Cerebellar cortex (tissue), 1 donor: ENCODE results near the gene LYZ.

Experiments used
- DNase-seq: peaks from one replicate; pipeline ENCODE4 v3.0.0-alpha.2; 2015; ENCODE audit warnings: low spot score

LYZ gene

DNA sequence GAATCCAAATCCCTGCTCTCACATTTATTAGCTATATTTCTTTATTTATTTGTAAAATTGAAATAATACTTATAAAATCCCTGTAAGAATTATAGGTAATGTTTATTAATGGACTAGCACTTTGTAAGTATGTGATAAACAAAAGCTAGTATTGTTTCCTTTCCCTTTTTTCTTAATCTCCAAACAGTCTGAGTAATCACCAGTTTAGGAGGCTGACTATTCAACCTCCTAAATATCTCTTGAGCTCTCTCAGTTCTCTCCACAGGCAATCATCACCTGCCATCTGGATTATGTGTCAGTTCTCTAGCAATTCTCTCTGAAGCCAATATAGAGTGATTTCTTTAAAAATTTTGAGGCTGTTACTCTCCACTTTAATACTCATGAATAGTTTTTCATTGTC lies 9.2 kb upstream of the LYZ start:
- no peak for DNase-seq

DNA sequence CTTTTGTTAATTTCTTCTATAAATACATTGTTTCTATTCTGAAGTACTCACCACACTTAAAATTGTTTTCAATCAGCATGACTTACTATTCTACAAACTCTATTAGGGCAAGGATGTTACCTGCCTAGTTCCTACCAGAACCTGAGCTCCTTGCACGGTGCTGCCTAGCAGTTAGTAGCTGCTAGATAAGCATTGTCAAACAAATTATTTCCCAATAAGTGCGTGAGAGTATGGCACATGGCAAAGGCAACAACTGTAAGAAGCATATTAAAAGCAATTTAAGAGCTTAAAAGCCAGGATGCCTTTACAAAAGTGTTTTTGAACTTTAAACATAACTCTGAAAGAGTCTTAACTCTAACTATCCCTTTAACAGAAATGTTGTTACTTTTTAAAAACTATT lies 8.2 kb upstream of the LYZ start:
- DNase-seq: no peak

DNA sequence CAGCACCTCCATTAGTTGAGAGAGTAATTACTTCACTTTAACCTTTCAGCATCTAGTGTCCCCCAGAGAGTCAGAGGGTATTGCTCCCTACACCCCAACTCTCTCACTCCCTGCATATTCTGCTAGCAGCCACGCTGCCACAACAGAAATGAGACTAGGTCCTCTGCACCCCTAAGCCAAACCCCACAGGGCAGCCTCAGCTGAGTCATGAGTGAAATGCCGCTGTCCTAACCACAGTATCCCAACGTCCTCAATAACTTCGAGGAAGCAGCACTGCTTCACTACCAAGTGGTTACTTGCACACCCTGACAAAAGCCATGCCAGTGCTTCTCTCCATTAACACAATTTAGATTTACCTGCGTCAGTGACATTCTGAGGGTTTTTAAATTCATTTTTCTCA lies 6.9 kb upstream of the LYZ start:
- no peak for DNase-seq

DNA sequence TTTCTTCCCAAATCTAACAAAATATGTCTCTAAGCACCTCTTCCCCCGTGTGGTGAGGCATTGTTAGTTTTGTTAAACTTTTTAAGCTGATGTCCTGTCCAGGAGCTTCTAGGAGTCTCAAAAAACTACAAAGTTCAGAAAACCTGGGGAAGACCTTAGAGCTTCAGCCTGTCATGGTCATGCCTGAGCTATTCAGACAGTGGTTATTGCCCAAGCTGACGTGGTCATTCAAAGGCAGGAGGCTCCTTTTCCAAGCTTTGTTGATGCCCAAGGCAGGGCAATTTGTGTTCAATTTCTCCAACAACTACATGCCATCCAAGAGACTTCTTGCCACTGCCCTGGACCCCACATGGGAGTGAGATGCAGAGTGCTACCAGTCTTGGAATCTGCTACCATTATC lies 5.8 kb upstream of the LYZ start:
- no peak for DNase-seq

DNA sequence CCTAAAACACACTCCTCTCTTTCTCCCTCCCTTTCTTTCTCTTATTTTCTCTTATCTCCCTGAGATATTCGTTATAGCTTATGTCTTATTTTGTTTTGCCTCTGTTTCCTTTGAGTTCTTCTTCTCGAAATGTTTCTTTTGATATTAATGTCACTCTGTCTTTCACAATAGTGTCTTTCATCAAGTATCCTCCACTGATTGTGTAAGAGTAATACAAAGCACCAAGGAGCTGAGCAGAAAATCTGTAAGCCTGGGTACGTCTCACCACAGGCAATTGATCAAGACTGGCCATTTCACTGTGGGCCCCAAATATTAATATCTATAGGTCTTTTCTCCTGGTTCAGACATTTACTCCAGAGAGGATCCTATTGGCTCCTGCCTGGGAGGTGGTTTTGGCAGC lies 4.8 kb upstream of the LYZ start:
- DNase-seq: no peak

DNA sequence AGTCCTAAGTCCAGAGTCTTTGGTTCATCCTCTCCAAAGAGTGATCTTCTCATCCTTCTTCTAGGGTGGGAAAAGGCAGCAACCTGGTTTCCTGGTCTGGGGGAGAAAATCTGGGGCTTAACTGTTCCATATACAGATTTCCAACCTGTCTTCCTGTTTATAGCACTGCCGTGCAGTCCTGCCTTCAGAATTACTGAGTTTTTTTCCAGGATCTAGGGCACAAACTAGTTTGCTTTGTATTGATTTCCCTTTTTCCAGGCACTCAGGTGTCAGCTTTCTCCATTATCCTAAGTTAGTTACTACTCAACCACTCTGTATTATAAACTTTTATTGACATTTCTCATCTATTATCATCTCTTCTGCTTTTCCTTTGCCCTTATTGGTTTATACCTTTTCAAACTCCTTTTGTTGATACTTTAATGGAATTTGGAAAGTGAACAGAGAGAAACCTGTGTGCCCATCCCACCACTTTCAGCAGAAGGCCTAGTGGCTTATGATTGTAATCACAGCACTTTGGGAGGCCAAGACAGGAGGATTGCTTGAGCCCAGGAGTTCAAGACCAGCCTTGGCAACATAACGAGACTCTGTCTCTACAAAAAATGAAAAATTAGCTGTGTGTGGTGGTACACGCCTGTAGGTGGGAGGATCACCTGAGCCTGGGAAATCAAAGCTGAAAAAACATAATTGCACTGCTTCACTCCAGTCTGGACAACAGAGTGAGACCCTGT lies 4.1 kb upstream of the LYZ start:
- DNase-seq: no peak

DNA sequence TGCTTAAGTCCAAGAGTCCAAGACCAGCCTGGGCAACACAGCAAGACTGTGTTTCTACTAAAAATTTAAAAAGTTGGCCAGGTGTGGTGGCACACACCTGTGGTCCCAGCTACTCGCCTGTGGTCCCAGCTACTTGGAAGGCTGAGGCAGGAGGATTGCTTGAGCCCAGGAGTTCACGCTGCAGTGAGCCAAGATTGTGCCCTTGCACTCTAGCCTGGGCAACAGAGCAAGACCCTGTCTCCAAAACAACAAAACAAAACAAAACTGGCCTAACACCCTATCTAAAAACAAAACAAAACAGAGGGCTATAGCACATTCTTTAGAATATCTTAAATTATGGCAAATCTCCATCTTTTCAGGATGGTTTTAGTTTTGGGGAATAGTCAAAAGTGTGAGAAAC lies 3.1 kb upstream of the LYZ start:
- no peak for DNase-seq

DNA sequence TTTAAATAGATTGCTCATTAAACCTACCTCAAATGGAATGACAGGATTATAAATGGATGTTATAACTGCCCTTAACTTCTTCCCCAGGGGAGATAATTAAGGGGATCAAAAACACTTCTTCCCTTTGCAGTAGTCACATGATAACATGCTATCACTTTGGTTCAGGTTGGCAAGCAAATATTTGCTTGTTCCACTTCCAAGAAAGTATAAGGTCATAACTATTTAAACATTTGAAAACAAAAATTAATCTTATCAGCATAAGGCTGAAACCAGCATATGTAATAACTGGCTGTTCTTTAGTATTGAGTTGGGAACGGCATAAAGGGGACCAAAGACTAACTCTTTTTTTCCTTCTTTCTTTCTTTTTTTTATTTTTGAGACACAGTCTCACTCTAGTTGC lies 2.4 kb upstream of the LYZ start:
- no peak for DNase-seq

DNA sequence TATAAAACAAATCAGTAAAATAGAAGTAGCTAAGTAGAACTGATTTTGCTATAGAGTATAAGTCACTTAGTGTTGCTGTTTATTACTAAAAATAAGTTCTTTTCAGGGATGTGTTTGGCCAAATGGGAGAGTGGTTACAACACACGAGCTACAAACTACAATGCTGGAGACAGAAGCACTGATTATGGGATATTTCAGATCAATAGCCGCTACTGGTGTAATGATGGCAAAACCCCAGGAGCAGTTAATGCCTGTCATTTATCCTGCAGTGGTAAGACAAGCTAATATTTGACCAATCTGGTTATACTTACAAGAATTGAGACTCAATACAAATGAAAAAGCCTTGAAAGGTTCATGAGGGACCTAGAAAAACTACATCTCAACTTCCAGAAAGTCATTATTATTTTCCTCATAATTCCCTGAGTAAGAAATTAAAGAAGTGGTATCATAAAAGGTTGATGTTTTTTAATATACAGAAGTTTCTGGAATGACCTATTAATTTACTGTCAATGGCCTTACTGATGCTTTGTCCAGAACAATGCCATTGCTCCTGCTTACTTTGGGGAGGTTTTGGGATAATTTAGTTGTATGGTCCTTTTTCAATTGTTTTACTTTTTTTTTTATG lies 1.9 kb downstream of the LYZ start:
- no peak for DNase-seq

DNA sequence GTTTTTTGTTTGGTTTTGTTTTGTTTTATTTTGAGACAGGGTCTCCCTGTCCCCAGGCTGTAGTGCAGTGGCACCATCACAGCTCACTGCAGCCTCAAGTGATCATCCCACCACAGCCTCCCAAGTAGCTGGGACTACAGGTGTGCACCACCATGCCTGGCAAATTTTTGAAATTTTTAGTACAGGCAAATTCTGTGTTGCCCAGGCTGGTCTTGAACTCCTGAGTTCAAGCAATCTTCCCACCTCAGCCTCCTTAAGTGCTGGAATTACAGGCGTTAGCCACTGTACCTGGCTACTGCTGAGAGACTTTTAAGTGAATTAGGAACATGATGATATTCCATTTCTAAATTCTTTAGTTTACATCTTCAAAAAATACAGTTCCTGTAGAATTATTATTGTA lies 2.6 kb downstream of the LYZ start:
- DNase-seq: no peak

DNA sequence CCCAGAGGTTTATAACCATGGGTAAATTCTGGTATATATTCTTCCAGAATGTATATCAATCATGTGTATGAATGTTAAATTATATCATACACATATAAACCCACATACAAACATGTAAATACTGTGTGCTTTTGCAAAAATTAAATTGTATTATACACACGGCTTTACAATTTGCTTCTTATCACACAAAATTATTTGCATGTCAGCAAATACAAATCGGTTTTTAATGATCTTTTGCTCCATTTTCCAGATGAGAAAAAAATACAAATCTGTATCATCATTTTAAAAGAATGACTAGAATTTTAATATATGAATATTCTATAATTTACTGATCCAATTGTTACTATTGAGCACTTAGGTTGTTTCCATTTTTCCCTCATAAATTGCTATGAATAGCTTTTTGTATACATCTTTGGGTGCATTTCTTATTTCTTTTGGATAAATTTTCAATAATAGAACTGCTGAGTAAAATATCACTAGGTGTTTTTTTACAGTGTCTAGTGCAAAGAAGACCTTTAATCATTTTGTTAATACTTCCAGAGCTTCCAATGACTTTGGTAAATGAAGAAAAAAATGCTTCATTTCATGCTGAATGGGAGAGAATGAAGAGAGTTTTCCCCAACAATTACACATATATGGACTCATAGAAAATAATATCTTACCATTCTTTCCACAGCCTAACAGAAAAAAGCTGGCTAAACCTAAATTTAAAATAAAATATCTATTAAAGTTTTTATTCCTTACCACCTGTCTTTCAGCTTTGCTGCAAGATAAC lies 3.5 kb downstream of the LYZ start:
- DNase-seq: no peak

DNA sequence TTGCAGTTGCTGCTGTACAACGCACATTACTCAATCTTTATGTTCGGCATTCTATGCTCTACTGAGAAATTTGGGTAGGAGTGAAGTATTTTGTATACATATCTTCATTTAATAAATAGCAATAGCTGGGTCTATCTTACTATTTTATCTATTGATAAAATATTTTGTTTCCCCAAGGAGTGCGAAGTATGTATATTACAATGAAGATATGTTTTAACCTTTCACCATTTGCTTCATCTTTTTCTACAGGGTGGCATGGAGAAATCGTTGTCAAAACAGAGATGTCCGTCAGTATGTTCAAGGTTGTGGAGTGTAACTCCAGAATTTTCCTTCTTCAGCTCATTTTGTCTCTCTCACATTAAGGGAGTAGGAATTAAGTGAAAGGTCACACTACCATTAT lies 4.7 kb downstream of the LYZ start:
- no peak for DNase-seq

DNA sequence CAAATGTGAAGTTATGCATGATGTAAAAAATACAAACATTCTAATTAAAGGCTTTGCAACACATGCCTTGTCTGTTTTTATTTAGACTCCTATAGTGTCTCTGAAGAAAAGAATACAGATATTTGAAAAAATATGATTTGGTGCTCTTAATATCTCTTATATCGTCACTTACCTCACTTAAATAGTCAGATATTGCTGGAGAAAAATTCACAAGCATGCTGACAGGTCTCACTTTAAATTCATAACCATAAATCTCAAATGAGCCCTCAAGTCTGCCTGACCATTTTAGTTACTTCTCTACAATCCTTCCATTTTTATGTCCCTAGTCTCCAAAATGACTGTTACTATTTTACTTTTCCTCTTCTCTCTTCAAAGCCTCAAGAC lies 6.0 kb downstream of the LYZ start:
- no peak for DNase-seq

DNA sequence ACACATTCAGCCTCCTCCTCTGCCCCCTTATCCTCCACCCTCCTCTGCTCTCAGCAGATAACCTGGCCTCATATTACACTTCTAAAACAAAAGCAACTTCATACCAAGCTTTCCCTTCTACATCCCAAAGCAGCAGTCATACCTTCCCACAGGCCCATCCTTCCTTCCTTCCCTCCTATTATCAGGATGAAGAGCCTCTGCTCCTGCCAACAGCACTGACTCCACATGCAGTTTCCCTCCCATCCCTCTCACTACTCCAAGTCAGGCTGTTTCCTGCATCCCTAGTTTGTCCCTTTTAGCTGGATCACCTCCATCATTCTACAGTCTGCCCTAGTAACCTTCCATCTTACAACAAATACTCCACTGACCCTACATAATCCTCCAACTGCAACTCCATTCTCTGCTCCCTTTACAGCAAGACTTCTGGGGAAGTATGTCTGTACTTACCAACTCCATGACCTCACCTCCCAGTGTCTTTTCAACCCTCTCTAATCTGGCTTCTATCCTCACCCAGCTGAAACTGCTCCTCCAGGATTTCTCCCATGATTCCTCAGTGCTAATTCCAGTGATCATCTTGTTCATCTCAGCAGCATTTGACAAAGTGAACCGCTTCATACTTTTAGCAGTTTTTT lies 6.5 kb downstream of the LYZ start:
- no peak for DNase-seq

DNA sequence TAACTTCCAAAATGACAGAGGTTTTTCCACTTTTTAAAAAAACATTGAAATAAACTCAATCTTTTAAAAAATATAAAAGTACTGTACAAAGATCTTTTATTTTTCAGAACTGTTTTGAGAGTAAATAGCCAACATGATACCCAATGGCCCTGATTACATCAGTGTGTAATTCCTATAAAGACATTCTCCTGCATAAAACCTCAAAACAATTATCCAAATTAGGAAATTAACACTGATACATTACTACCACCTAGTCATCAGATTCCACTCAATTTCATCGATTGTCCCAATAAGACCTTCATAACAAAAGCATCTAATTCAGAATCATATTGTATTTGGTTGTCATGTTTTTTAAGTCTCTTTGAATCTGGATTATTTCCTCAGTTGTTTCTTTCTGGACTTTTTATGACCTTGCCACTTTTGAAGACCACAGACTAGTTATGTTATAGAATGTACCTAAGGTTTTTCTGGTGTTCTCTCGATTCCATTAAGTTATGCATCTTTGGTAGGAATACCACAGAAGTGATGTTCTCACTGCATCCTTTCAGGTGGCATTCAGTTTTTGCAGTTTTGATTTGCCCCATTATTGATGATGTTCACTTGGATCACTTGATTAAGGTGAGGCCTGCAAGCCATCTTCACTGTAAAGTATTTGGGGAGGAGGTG lies 7.3 kb downstream of the LYZ start:
- DNase-seq: no peak

DNA sequence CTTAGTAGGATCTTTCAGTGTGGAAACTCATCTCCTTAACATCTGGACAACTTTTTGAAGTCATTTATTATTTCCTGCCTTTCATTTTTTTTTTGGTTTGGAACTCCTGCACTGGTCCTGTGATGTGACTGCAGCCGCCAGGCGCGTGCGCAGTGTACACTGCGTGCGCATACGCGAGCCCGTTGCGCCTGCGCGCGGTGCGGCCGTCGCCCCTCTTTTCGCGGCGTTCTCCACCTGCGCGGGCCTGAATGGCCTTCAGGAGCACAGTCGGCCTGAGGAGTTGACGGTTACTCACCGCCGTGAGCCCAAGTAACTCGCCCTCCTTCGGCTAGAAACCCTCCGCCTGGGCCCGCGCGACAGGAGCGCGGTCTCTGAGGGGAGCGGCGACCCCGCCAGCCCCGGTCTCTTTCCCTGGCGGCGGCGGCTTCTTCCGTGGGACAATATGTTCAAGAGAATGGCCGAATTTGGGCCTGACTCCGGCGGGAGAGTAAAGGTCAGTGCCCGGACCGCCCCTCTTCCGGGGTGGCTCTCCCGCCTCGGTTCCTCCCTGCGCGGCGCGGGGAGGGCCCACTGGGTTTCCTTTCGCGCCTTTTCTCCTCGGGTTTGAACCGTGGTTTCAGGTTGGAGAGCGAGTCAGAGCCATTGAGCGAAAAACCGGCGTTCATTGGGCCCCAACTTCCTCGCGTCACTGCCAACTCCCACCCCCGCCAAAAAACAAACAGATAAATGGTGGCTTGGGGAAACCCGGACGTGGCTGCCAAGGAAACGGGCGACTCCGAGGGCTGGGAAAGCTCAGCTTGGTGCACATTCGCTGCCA lies 11.6 kb downstream of the LYZ start, which contains the start of gene YEATS4:
Gene YEATS4, plus strand, starts transcription at position 213 of the 817 bp plus-strand sequence. Its CDS starts 230 bp downstream, at position 443.
- DNase-seq: peak; percentile 92

DNA sequence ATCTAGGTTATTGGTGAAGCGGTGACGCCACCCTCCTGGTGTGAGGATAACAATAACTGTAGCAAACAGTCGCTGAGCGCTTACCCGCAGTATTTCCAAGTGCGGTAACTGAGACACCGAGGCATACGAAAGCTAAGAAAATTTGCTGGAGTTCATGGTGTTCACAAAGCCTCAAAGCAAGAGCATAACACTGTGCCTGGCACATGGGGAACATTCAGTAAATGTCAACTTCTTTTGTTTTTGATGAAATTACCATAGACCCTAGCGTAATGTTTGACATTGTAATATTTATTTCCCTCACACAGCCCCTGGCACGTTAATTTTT lies 12.1 kb downstream of the LYZ start:
- DNase-seq: no peak

DNA sequence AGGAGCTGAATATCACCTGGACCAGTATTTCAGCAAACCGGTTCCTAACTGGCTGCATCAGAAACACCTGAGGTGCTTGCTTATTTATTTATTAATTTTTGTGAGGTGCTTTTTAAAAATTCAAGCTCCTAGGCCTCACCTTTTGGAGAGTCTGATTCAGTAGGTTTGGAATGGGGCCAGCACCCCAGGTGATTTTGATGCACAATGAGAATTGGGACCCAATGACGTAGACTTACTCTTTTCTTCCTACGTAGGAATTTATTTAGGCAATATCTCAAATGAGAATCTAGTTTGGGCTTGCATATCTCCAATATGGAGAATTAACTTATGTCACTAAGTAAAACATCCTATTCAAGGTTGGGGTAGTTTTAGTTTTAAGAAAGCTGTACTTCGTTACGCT lies 18.6 kb downstream of the LYZ start:
- DNase-seq: no peak

DNA sequence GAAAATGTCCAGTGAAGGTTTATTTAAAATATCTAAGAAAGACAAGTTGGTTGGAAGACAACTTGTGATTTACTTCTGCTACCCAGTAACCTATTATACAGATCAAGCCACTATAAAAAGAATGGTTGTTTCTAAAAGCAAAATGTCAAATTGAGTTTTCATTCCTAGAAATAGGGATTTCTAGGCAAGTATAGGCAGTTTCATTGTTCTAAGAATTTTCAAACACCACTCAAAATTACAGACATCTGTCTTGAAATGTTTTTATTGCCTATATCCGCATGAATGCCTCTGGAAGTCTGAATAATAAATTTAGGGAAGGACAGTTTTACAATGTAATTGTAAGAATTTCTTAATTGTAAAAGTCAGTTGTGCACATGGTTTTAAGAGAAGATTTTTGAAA lies 20.0 kb downstream of the LYZ start:
- no peak for DNase-seq

DNA sequence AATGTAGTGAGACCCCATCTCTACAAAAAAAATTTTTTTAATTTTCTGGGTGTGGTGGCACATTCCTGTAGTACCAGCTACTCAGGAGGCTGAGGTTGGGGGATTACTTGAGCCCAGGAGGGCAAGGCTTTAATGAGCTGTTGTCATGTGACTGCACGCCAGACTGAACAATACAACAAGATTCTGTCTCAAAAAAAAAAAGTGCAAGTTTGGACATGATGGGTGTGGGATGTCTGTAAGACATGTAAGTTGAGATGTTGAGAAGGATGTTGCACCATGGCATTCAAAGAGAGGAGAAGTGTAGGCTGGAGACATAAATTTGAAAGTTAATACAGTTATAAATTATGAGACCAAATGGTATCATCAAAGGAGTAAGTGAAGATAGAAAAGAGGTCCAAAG lies 34.9 kb downstream of the LYZ start:
- DNase-seq: no peak

DNA sequence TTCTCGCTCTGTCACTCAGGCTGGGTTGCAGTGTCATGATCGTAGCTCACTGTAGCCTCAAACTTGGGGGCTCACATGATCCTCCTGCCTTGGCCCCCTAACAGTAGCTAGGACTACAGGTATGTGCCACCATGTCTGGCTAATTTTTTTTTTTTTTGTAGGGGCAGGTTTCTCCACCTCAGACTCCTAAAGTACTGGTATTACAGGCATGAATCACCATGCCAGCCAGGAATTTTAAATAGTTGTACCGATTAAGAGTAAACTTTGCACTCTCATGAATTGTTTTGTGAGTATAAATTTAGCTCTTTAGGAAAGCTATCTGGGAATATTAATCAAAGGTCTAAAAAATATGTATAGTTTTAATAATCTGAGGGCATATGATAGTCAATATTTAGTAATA lies 36.9 kb downstream of the LYZ start:
- DNase-seq: no peak

DNA sequence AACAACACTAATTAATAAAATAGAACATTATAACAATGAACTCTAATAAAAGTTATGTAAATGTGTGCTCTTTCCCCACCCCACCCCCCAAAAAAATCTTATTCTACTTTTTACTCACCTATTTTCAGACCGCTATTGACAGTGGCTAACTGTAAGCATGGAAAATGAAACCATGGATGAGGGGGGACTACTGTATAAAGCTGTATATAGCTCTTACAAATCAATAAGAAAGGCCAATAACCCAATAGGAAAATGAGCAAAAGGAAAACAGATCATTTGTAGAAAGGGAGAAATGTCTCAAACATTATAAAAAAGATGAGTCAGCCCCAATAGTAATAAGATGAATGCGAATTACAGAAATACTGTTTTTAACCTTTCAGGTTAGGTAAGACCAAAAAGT lies 38.7 kb downstream of the LYZ start:
- no peak for DNase-seq
